T47D (cell line): Measurements from ENCODE around the gene C10orf90.

Experiments
- DNase-seq, 2 experiments: peaks; one replicate each; pipeline versions ENCODE4 v3.0.0 to v3.0.0-alpha.2; 2011 to 2012; ENCODE audit warnings: low read depth in 1 of 2, low spot score in 1 of 2
- JUND ChIP-seq: IDR thresholded peaks from 2 replicates; pipeline ENCODE4 v1.6.1; 2012; ENCODE audit warnings: low read depth
- in situ Hi-C: cut with HindIII; loops from 2 replicates; pipeline ENCODE4 v1.10.0; 2016; ENCODE audit warnings: low sequenced_read_pairs, low pct_unique_long_range_greater_than_20kb

Gene C10orf90

DNA sequence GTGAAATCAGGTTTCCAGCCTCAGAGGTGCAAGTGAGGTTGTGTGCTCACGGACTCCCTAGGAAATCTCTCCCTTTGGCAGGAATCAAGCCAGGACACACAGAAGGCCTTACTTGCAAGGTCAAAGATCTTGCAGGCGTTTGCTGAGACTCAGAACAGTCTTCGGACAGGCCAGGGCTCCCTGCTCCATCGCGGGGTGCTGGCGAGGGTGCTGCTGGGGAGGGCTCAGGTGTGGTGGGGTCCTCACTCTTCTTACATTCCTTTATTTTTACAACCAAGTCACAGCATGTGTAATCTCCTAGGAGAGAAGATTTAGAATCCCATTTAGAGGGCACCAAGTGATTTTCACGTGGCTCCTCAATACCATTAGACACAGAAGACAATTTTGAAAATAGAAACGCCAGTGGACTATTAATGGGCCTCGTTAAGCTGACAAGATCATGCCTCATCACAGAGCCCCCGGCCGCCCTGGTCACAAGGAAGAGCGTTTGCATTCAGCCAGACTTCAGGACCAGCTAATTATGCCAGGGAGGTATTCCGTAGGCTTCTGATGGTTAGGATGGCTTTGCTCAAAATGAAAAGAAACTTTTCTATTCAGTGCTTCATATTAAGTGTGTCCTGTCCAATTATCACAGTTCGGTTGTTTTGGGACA, 209.1 kb downstream of the C10orf90 start:
- DNase-seq = no peak
- in situ Hi-C loops = no loop called here
- TF ChIP-seq JUND = no peak

GRCh38 chr10:126459878-126460481, 210.5 kb downstream of the C10orf90 start:
- no peak for DNase-seq
- no peak for TF ChIP-seq JUND
- in situ Hi-C loops = no loop called here

DNA sequence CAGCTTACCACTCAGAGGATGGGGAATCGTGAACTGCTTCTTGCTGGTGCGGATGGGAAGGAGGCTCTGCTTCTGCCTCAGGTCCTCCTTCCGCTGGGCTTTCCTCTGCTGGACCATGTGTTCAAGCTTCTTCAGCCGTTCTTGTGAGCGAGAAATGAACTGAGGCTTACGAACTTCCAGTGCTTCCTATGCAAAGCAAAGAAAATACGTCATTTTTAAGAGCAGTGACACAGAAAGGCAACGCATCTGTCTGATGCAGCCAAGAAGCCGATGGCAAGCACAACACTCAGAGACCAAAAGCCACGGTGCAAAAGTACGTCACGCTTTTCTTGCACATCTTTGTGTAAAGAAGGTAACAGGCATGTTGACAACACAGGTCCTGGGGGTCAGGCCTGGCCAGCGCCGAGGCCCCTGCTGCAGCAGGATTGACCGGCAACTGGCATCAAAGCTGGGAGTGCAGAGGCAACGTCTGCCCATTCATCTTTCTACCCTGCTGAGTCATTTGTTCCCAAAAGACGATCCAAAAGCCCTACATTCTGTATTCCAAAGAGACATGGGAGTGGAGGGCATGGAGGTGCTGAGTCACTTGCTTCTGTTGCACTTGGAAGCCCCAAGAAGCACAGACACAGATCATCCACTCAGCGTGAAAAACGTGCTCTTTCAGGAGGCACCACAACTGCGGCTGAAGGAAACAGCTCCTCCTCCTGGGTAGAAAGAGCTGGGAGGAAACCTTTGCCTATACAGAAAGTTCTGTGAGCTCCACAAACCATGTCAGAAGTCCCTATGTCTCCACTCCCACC, 211.3 kb downstream of the C10orf90 start:
- in situ Hi-C loops = no loop called here
- TF ChIP-seq JUND = no peak
- DNase-seq = no peak

DNA sequence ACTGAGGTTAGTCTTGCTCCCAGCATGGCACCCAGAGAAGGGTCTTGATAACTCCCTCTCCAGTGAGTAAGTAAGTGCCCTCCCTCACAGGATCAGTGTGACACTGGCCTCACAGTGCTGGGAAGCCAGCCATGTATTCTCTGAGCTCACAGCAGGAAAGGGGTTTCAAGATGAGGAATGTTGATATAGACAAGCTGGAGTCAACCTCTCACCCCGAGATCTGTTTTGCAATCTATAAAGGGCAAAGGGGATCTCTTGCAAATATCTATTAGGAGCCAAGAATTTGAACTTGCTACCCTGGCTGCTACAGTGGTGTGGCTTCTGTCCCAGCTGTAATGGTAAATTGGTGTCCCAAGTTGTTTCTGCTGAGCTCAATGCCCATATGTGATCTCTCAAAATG, 212.0 kb downstream of the C10orf90 start:
- no peak for TF ChIP-seq JUND
- in situ Hi-C loops = no loop called here
- DNase-seq = no peak

- no peak for DNase-seq
- no peak for TF ChIP-seq JUND
- in situ Hi-C loops = no loop called here
Measured at GRCh38 chr10:126456632-126457031, 213.9 kb downstream of the C10orf90 start.

- DNase-seq = no peak
- in situ Hi-C loops = no loop called here
- TF ChIP-seq JUND = no peak
Measured at GRCh38 chr10:126455766-126456405, 214.6 kb downstream of the C10orf90 start.

- TF ChIP-seq JUND = no peak
- DNase-seq = no peak
- in situ Hi-C loops = no loop called here
Measured at GRCh38 chr10:126455036-126455765, 215.3 kb downstream of the C10orf90 start.

GRCh38 chr10:126454045-126454751, 216.3 kb downstream of the C10orf90 start:
- DNase-seq = no peak
- in situ Hi-C loops = no loop called here
- TF ChIP-seq JUND = no peak

DNA sequence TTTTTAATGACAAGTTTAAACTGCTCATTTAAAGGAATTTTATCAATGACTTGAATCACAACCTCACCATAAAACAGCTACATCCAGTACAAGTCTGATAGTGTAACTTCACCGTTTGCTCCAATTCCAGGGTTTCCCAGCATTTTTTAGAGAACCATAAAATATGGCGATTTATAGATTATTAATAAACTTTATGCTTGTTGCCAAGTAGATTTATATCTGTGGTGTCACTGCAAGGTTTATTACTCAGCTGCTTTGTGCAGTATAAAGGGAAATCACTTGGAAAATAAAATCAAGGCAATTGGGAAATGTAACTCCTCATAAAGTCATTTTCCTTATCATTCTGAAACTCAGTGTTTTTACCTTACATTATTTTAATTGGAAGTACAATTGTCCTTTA, 218.2 kb downstream of the C10orf90 start:
- no peak for TF ChIP-seq JUND
- in situ Hi-C loops = no loop called here
- DNase-seq = no peak

DNA sequence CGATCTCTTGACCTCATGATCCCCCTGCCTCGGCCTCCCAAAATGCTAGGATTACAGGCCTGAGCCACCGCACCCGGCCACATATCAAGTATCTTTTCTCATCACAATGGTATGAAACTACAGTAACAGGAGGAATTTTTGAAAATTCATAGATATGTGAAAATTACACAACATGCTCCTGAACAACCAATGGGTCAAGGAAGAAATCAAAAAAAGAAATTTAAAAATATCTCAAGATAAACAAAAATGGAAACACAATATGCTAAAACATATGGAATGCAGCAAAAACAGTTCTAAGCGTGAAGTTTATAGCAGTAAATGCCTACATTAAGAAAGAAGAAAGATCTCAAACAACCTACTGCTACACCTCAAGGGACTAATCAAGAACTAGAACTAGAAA, 222.4 kb downstream of the C10orf90 start:
- no peak for DNase-seq
- in situ Hi-C loops = no loop called here
- TF ChIP-seq JUND = no peak

GRCh38 chr10:126439942-126440341, 230.6 kb downstream of the C10orf90 start:
- TF ChIP-seq JUND = no peak
- in situ Hi-C loops = no loop called here
- DNase-seq = peak in 1 of 2 experiments; percentile 28

DNA sequence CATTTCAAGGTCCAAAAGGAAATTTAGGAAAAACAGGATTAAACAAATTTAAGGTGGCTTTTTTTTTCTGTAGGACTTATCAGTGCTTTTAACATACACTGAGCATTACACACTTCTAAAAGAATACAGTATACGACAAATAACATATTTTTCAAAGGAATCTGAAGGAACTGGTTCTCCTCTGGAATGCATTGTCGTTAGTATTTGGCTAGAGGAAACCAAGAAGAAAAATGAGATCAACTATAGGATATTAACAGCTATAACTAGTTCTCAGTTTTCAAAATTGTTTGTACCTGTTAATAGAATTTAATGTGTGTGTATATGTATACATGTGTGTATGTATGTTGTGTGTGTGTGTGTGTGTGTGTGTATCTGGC, 232.1 kb downstream of the C10orf90 start:
- in situ Hi-C loops = no loop called here
- no peak for TF ChIP-seq JUND
- DNase-seq = no peak
